Neuron (in vitro differentiated cells): ENCODE results near the gene LAMA2.

Source experiments
- H2AFZ ChIP-seq: one replicate; pipeline ENCODE4 v1.6.1; 2013; ENCODE audit warnings: low read depth, mild to moderate bottlenecking, inconsistent platforms, low read length, moderate library complexity
- H3K27me3 ChIP-seq: one replicate; pipeline ENCODE4 v1.6.1; 2013; ENCODE audit warnings: low read length; ENCODE audit not compliant: insufficient read depth
- H3K36me3 ChIP-seq: one replicate; pipeline ENCODE4 v1.6.1; 2013; ENCODE audit warnings: low read length; ENCODE audit not compliant: insufficient read depth
- H3K4me1 ChIP-seq: one replicate; pipeline ENCODE4 v1.6.1; 2013; ENCODE audit warnings: low read length; ENCODE audit not compliant: insufficient read depth
- H3K4me3 ChIP-seq: 2 replicates; pipeline ENCODE4 v1.5.1; 2013; ENCODE audit warnings: mild to moderate bottlenecking, low read length, moderate library complexity
- H3K9me3 ChIP-seq: one replicate; pipeline ENCODE4 v1.6.1; 2013; ENCODE audit warnings: low read length

The LAMA2 gene

DNA sequence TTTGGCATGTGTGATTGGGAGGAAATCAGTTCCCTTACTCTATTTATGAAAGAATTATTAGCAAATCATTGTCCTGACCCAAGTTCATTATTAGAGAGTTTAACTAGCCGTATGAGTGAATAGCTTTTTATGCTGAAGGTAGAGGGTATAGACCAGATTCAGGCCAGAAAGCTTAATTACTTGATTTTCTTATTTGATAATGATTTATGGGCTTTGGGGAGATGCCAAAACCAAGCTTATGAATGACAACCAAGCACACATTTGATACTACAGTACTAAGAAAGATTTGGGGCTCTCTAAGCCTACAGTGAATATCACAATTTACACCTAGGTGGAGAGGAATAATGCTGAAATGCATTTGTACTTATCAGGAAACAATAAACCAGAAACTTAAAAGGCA, 633.8 kb downstream of the LAMA2 start:
- Histone ChIP-seq H3K36me3 (no peaks in the 10 kb centered on the region), H3K9me3 (no peaks in the 10 kb centered on the region), H3K4me3 (no peak overlapping the region), H3K27me3 (no peaks in the 10 kb centered on the region), H2AFZ (no peak overlapping the region), H3K4me1 (no peaks in the 10 kb centered on the region)

DNA sequence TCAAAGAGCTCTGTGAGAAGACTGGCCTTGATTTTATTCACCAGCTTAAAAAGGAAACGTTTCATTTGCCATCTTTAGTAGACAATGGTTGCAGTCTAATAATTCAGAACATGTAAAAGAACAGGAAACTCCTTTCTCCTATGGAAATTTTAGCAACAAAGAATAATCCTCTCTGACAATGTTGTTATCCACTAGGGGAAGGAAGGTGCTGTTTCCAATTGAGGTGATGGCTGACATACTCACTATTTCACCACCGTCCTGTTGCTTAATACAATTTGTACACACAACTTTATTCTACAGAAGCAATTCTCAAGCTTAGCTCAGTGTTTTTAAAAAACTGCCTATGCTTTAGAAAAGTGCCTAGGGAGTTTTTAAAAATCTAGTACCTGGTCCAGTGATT, 634.4 kb downstream of the LAMA2 start:
- H2AFZ ChIP-seq = no peak overlapping the region
- H3K4me3 ChIP-seq = no peak overlapping the region
- no peaks in the 10 kb centered on the region for H3K4me1 ChIP-seq
- no peaks in the 10 kb centered on the region for H3K9me3 ChIP-seq
- no peaks in the 10 kb centered on the region for H3K27me3 ChIP-seq
- no peaks in the 10 kb centered on the region for H3K36me3 ChIP-seq

DNA sequence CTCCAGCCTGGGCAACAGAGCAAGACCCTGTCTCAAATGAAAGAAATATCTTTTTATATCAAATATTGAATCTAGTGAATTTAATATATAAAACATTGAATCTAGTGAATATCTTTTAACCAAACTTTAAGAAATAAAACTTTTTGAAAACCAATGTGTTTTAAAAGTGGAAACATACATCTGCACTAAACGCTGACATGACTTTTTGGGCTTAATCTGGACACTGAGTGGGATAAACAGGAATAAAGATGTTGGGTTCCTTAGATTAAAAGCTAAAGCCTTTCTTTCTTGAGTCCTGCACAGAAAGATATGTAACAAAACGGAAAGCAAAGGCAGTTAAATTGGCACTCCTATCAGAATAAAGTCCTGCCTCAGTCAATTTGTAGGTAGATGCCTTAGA, 636.8 kb downstream of the LAMA2 start:
- H3K9me3 ChIP-seq = no peaks in the 10 kb centered on the region
- H3K4me3 ChIP-seq = no peak overlapping the region
- H3K36me3 ChIP-seq = no peaks in the 10 kb centered on the region
- H3K27me3 ChIP-seq = no peaks in the 10 kb centered on the region
- no peak overlapping the region for H2AFZ ChIP-seq
- H3K4me1 ChIP-seq = no peaks in the 10 kb centered on the region

DNA sequence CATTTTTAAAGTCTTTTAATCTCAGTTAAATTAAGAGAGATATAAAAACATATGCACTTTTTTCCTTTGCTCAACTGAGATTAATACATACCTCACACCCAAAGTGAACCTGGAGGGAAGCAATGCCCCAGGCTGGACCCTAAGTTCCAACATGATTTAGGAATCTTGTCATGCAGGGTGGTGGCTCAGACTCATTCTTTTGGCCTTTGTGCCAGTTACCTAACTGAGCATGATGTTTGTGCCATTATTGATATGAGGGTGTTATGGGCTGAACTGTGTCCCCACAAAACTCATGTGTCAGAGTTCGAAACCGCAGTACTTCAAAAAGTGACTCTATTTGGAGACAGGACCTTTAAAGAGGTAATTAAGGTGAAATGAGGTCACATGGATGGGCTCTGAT, 639.0 kb downstream of the LAMA2 start:
- H3K4me1 ChIP-seq = peaks cover 3% of the 10 kb centered on the region
- H3K9me3 ChIP-seq = no peaks in the 10 kb centered on the region
- no peaks in the 10 kb centered on the region for H3K36me3 ChIP-seq
- H3K27me3 ChIP-seq = no peaks in the 10 kb centered on the region
- H3K4me3 ChIP-seq = no peak overlapping the region
- no peak overlapping the region for H2AFZ ChIP-seq

DNA sequence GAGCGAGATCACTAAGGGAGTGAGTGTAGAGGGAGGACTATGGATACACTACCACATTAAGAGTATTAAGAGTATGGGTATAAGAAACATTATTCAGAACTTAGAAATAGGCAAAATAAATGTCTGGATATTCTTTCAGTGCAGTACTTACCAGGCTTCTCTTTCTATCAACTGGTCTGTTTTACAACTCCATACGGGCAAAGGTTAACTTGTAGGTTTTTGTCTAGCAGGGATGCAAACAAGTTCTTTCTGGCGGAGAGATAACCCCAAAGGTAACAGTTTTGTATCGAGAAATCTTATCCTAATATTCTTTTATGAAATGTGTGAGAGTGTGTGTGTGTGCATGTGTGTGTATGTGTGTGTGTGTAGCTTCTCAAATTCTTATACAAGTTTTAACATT, 640.9 kb downstream of the LAMA2 start:
- Histone ChIP-seq H3K9me3 (no peaks in the 10 kb centered on the region), H3K4me3 (no peak overlapping the region), H2AFZ (no peak overlapping the region), H3K4me1 (peaks cover 3% of the 10 kb centered on the region), H3K27me3 (no peaks in the 10 kb centered on the region), H3K36me3 (no peaks in the 10 kb centered on the region)

DNA sequence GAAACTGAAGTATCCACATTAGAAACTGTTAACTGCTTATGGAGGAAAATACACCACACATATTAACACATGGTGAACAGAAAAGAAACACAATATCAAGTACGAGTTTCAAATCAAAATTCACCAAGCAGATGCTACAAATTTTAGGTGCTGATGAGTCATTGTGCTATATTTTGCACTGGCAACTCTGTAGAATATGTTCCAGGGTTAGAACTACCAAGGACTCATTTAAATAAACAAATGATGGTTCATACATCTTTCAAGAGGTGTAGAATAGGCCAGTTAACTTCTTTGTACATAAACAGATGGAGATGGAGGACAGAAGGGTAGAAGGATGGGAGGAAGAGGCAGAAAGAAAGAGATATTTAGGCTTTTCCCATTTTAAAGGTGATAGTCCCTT, 642.1 kb downstream of the LAMA2 start:
- H2AFZ ChIP-seq = no peak overlapping the region
- no peaks in the 10 kb centered on the region for H3K27me3 ChIP-seq

DNA sequence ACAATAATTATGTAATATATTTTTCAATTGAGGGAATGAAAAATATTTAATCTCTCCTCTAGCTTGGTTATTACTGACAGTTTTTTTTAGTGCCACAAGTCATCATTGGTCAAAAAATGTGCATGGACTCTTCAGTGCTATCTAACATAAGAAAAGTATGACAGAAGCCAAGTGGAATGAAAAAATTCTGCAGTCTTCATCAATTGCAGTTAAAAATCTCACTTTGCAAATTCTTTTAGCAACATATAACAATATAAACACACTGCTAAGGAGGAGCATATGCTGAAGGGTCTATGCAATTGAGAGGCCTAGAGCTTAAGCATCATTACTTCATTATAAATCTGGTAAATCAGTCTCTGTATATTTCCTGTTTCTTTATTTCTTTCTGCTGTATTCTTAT, 652.0 kb downstream of the LAMA2 start:
- Histone ChIP-seq H3K4me3 (no peak overlapping the region), H3K27me3 (no peaks in the 10 kb centered on the region), H3K9me3 (no peaks in the 10 kb centered on the region), H2AFZ (no peak overlapping the region), H3K36me3 (no peaks in the 10 kb centered on the region), H3K4me1 (no peaks in the 10 kb centered on the region)

More for the DNA sequence above, 642.1 kb downstream of the LAMA2 start:
- peaks cover 3% of the 10 kb centered on the region for H3K4me1 ChIP-seq
- no peaks in the 10 kb centered on the region for H3K36me3 ChIP-seq
- no peak overlapping the region for H3K4me3 ChIP-seq
- no peaks in the 10 kb centered on the region for H3K9me3 ChIP-seq

DNA sequence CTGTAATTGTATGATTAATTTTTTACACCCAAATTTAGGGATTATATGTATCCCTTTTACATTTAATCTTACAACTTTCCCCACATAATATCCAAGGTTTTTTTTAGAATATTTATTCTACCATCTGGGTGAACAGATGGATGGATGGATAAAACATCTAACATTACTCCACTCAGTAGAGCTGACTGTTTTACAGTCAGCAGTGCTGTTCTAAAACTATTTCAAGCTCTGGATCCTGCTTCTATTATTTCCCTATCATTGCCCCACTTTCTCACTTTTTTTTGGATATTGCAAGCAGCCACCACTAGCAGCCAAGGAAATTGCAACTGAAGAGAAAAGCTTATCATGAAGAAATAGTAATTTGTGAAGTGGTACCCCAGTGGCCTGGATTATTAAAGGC, 653.3 kb downstream of the LAMA2 start:
- Histone ChIP-seq H2AFZ (no peak overlapping the region), H3K9me3 (no peaks in the 10 kb centered on the region)

DNA sequence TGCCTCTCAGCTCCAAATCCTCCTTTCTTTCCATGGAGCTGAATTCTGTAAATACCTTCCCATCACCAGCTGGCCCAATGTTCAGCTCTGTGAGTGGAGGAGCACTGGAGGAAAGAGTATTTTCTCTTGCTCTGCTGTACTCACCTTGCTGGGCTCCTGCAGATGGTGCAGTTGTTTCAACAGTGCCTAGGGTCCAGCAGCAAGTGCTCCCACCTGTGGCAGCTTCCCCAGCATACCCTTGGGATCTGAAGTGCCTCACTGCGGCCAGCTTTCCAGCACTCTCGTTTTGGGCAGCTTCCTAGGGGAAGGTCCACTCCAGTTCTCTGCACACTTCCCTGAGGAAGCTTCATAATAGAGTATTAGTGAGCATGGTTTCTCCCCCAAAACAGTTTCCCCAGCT, 656.1 kb downstream of the LAMA2 start:
- H3K27me3 ChIP-seq = no peaks in the 10 kb centered on the region
- no peaks in the 10 kb centered on the region for H3K36me3 ChIP-seq
- no peak overlapping the region for H3K4me3 ChIP-seq
- H2AFZ ChIP-seq = no peak overlapping the region
- no peaks in the 10 kb centered on the region for H3K4me1 ChIP-seq
- H3K9me3 ChIP-seq = no peaks in the 10 kb centered on the region

More for the DNA sequence above, 653.3 kb downstream of the LAMA2 start:
- Histone ChIP-seq H3K4me1 (no peaks in the 10 kb centered on the region), H3K4me3 (no peak overlapping the region), H3K36me3 (no peaks in the 10 kb centered on the region), H3K27me3 (no peaks in the 10 kb centered on the region)

DNA sequence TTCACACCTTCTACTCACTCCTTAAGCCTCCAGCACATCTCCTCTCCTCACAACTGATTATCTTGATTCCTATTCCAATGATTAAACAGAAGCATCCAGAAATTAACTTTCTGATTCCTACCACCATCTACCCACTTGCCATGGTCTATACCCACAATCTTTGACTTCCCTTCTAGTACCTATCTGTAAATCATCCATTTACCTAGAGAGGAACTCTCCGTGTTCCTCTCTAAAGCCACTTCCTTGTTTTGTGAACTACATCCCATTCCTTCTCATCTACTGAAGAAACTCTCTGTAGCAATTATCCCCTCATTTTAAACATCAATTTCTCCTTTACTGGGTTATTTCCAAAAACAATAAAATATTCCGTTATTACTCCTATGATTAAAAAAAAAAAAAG, 659.8 kb downstream of the LAMA2 start:
- H3K4me3 ChIP-seq = no peak overlapping the region
- H3K4me1 ChIP-seq = no peaks in the 10 kb centered on the region
- H3K9me3 ChIP-seq = no peaks in the 10 kb centered on the region
- no peaks in the 10 kb centered on the region for H3K36me3 ChIP-seq
- H3K27me3 ChIP-seq = no peaks in the 10 kb centered on the region
- H2AFZ ChIP-seq = no peak overlapping the region

DNA sequence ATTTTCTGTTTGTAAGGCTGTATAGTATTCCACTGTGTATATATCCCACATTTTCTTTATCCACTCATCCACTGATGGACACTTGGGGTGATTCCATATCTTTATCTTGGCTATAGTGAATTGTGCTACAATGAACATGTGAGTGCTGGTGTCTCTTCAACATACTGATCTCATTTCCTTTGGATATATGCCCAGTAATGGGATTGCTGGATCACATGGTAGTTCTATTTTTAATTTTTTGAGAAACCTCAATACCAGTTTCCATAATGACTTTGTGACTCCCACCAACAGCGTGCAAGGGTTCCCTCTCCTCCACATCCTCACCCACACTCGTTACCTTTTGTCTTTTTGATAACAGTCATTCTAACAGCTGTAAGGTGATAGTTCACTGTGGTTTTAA, 661.0 kb downstream of the LAMA2 start:
- Histone ChIP-seq H3K4me3 (no peak overlapping the region), H3K36me3 (no peaks in the 10 kb centered on the region), H2AFZ (no peak overlapping the region), H3K4me1 (no peaks in the 10 kb centered on the region), H3K27me3 (no peaks in the 10 kb centered on the region), H3K9me3 (no peaks in the 10 kb centered on the region)

DNA sequence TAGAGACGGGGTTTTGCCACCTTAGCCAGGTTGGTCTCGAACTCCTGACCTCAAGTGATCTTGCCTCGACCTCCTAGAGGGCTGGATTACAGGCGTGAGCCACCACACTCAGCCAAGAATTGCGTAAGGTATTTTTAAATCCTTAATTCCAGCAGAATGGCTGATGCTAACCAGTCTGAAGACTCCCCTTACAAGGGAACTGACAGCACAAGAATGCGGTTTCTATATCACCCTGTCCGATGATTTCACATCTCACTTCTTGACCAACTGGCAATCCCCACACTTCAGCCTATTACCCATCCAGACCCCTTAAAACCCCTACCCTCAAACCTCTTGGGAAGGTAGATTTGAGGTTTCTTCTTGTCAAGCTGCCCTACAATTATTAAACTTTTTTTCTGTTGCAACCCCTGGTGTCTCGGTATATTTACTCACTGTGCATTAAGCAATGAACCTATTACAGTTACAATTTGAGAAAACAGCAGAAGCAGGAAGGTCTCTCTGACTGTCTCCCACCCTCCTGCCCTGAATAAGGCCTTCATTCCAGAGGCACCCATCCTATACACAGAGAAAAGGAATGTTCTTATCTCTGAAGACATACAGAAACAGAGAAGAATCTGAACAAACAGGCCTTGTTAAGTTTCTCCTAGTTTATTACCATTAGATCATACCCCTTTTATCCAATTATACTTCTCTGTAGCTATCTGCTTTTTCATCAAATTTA, 662.1 kb downstream of the LAMA2 start:
- no peaks in the 10 kb centered on the region for H3K9me3 ChIP-seq
- H3K27me3 ChIP-seq = no peaks in the 10 kb centered on the region
- no peaks in the 10 kb centered on the region for H3K36me3 ChIP-seq
- H3K4me1 ChIP-seq = no peaks in the 10 kb centered on the region
- no peak overlapping the region for H3K4me3 ChIP-seq
- H2AFZ ChIP-seq = no peak overlapping the region

DNA sequence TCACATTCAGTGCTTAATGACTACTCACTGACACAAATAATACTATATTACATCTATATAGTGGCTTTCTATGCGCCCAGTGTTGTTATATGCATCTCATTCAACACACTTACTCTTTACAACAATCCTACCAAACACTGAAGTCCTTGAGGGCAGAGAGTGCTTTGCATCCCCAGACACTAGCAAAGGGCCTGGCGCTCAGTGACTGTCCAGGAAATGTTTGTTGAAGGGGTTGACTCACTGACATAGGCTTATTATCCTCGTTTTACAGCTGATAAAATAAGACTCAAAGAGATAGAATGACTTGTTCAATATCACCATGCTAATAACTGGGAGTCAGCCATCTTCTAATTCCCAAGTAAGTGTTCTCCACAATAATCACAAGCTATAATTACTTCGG, 663.8 kb downstream of the LAMA2 start:
- Histone ChIP-seq H2AFZ (no peak overlapping the region), H3K36me3 (no peaks in the 10 kb centered on the region)

DNA sequence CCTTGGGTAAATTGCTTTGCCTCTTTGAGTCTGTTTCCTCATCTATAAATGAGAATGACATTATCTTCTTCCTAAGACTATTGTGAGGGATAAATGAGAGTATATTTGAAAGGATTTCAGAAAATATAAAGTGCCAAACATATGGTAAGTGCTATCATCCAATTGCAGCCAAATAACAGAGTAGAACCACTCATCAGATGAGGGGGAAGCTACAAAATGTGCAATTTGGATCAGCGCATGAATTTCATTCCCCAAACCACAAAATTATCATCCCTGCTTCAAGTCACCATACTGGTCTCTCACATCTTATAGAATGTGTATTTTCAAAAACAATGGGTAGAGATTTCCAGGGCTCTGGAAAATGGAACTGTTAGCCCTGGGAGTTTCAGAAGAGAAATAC, 668.5 kb downstream of the LAMA2 start:
- H2AFZ ChIP-seq = no peak overlapping the region
- H3K9me3 ChIP-seq = no peaks in the 10 kb centered on the region
- no peaks in the 10 kb centered on the region for H3K27me3 ChIP-seq
- no peaks in the 10 kb centered on the region for H3K4me1 ChIP-seq
- H3K36me3 ChIP-seq = no peaks in the 10 kb centered on the region
- H3K4me3 ChIP-seq = no peak overlapping the region

More for the DNA sequence above, 663.8 kb downstream of the LAMA2 start:
- H3K4me3 ChIP-seq = no peak overlapping the region
- H3K9me3 ChIP-seq = no peaks in the 10 kb centered on the region
- H3K4me1 ChIP-seq = no peaks in the 10 kb centered on the region
- H3K27me3 ChIP-seq = no peaks in the 10 kb centered on the region
